Uterus (tissue), 4 donors: ENCODE measurements around the gene TMEM218. TPM values are rescaled to one million over a fixed set of nuclear protein-coding genes. Genes with fewer than 3 reads are reported as not detected.

ENCODE experiments used
- DNase-seq, 2 donors: peaks; one replicate each; pipeline ENCODE4 v3.0.0-alpha.2; 2019 to 2020
- H3K27ac ChIP-seq, 2 donors: fragments of 200-600 bp; sonication (generic); 1 replicate in 1 of 2; 2 replicates in 1 of 2; pipeline ENCODE4 v1.5.1; 2016 to 2018
- H3K27me3 ChIP-seq, 2 donors: fragments of 200-600 bp; sonication (generic); one replicate each; pipeline ENCODE4 v1.5.1; 2018 to 2019; ENCODE audit warnings: control low read depth in 1 of 2
- H3K36me3 ChIP-seq, 2 donors: fragments of 200-600 bp; sonication (generic); one replicate each; pipeline ENCODE4 v1.5.1; 2019; ENCODE audit warnings: control low read depth in 1 of 2
- H3K4me1 ChIP-seq, 2 donors: fragments of 200-600 bp; sonication (generic); one replicate each; pipeline ENCODE4 v1.5.1; 2018 to 2019; ENCODE audit warnings: control low read depth in 1 of 2
- H3K4me3 ChIP-seq, 2 donors: fragments of 200-600 bp; sonication (generic); 1 replicate in 1 of 2; 2 replicates in 1 of 2; pipeline ENCODE4 v1.5.1; 2018 to 2019; ENCODE audit warnings: mild to moderate bottlenecking in 1 of 2
- H3K9me3 ChIP-seq, 2 donors: fragments of 200-600 bp; sonication (generic); one replicate each; pipeline ENCODE4 v1.5.1; 2019; ENCODE audit warnings: control low read depth in 1 of 2
- CTCF ChIP-seq, 4 experiments: fragments of 200-600 bp in 2 of 4; fragments of 450-650 bp in 2 of 4; sonication (generic) in 2 of 4; IDR thresholded peaks; one replicate each; pipeline ENCODE4 v1.5.1; 2016 to 2019; ENCODE audit warnings: antibody characterized with exemption in 4 of 4, mild to moderate bottlenecking in 2 of 4, moderate library complexity in 1 of 4
- POLR2A ChIP-seq, 2 donors: fragments of 450-650 bp; IDR thresholded peaks; one replicate each; pipeline ENCODE4 v1.6.1; 2016; ENCODE audit warnings: antibody characterized with exemption in 2 of 2, mild to moderate bottlenecking in 1 of 2, moderate library complexity in 1 of 2
- intact Hi-C: fragments of 100-400 bp; cut with DNase I; formaldehyde crosslinking; loops from one replicate; pipeline ENCODE4 v1.15.1; 2023; ENCODE audit warnings: low total_unique reads
- total RNA-seq, 4 donors: library from RNA; depleted of rRNA in 3 of 4; stranded (reverse); fragments of >200 nt in 3 of 4; gene quantifications; one replicate each; pipeline versions ENCODE4 v1.1.0 to v1.2.4, GENCODE V29; 2014 to 2023
- donor health status: DM: yes; HTN: yes; CAD: no.

The TMEM218 gene
- total RNA-seq, 4 donors from 2014 or later, result 3.2 to 45.9 (median 12.0) TPM

GRCh38 chr11:125155767-125156166 is 44.3 kb upstream of the TMEM218 start:
- no peaks in the 10 kb centered on the region for H3K9me3 ChIP-seq
- TF ChIP-seq POLR2A (IDR thresholded peaks at IDR 0.05) (no peak), CTCF (IDR thresholded peaks at IDR 0.05) (no peak)
- no peak for DNase-seq
- no peaks in the 10 kb centered on the region for H3K4me1 ChIP-seq
- H3K27me3 ChIP-seq, result no peaks in the 10 kb centered on the region
- no peak overlapping the region for H3K4me3 ChIP-seq
- intact Hi-C loops, result no loop called here
- no peaks in the 10 kb centered on the region for H3K36me3 ChIP-seq
- H3K27ac ChIP-seq, result no peak overlapping the region

- no peak for DNase-seq
- Histone ChIP-seq H3K27ac (no peak overlapping the region), H3K4me1 (no peaks in the 10 kb centered on the region), H3K27me3 (no peaks in the 10 kb centered on the region), H3K36me3 (no peaks in the 10 kb centered on the region), H3K4me3 (no peak overlapping the region), H3K9me3 (no peaks in the 10 kb centered on the region)
- TF ChIP-seq POLR2A (IDR thresholded peaks at IDR 0.05) (no peak), CTCF (IDR thresholded peaks at IDR 0.05) (no peak)
- intact Hi-C loops, result no loop called here
Measured at GRCh38 chr11:125155100-125155444, 43.6 kb upstream of the TMEM218 start.

- intact Hi-C loops, result no loop called here
- no peak for DNase-seq
- H3K4me3 ChIP-seq, result no peak overlapping the region
- H3K27me3 ChIP-seq, result no peaks in the 10 kb centered on the region
- no peak for TF ChIP-seq POLR2A (IDR thresholded peaks at IDR 0.05)
- no peak for TF ChIP-seq CTCF (IDR thresholded peaks at IDR 0.05)
- H3K4me1 ChIP-seq, result no peaks in the 10 kb centered on the region
- no peaks in the 10 kb centered on the region for H3K9me3 ChIP-seq
- H3K27ac ChIP-seq, result no peak overlapping the region
- H3K36me3 ChIP-seq, result no peaks in the 10 kb centered on the region
Measured at GRCh38 chr11:125154378-125155099, 43.1 kb upstream of the TMEM218 start.

- Histone ChIP-seq H3K27ac (no peak overlapping the region), H3K4me1 (no peaks in the 10 kb centered on the region), H3K4me3 (no peak overlapping the region), H3K36me3 (no peaks in the 10 kb centered on the region), H3K27me3 (no peaks in the 10 kb centered on the region), H3K9me3 (no peaks in the 10 kb centered on the region)
- intact Hi-C loops, result no loop called here
- no peak for DNase-seq
- TF ChIP-seq CTCF (IDR thresholded peaks at IDR 0.05) (no peak), POLR2A (IDR thresholded peaks at IDR 0.05) (no peak)
Measured at GRCh38 chr11:125153837-125154236, 42.4 kb upstream of the TMEM218 start.

- no peaks in the 10 kb centered on the region for H3K36me3 ChIP-seq
- H3K4me3 ChIP-seq, result no peak overlapping the region
- no peaks in the 10 kb centered on the region for H3K4me1 ChIP-seq
- intact Hi-C loops, result no loop called here
- DNase-seq, result no peak
- no peak overlapping the region for H3K27ac ChIP-seq
- no peaks in the 10 kb centered on the region for H3K27me3 ChIP-seq
- H3K9me3 ChIP-seq, result no peaks in the 10 kb centered on the region
- TF ChIP-seq CTCF (IDR thresholded peaks at IDR 0.05) (no peak), POLR2A (IDR thresholded peaks at IDR 0.05) (no peak)
Measured at GRCh38 chr11:125148743-125149142, 37.3 kb upstream of the TMEM218 start.
